GM21526 (cell line): ENCODE results near the gene KCNT1.
"Not testable (repeated sequence)": the region's sequence is repeated elsewhere in the genome, so short reads cannot be mapped to it uniquely, and the experiment has no call there.

Source experiments
- ATAC-seq: cut with Tn5 transposase; IDR thresholded peaks from one replicate; pipeline ENCODE4 v1.9.1; 2021; ENCODE audit warnings: moderate library complexity; ENCODE audit not compliant: unreplicated experiment, low FRiP score

KCNT1 gene

DNA sequence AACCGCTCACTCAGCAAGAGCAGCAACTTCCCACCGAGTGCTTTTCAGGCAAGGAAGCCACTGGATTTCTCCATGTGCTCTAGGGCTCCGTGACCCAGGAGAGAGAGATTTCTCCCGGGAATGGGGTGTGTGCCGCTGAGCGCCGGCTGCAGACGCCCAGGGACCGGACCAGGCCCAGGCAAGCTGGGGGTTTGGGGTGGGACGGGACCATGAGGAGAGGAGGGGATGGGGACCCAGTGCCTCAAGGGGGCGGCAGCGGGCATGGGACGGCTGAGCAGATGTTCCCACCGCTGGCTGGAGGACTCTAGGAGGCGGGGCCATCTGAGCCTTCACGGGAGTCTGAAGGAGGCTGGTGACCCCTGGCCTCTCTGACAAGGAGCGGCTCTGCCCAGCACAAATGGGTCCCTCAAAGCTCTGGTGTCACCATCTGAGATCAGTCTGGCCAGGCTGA lies 30.4 kb upstream of the KCNT1 start:
- ATAC-seq, result no peak

DNA sequence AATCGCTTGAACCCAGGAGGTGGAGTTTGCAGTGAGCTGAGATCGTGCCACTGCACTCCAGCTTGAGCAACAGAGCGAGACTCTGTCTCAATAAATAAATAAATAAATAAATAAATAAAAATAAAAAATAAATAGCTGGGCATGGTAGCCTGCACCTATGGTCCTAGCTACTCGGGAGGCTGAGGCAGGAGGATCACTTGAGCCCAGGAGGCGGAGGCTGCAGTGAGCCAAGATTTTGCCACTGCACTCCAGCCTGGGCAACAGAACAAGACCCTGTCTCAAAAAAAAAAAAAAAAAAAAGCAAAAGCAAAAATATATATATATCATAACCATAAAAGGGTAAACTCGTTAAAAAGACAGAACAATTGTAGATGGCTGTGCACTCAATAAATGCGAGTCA lies 29.2 kb upstream of the KCNT1 start:
- not testable (repeated sequence) for ATAC-seq

DNA sequence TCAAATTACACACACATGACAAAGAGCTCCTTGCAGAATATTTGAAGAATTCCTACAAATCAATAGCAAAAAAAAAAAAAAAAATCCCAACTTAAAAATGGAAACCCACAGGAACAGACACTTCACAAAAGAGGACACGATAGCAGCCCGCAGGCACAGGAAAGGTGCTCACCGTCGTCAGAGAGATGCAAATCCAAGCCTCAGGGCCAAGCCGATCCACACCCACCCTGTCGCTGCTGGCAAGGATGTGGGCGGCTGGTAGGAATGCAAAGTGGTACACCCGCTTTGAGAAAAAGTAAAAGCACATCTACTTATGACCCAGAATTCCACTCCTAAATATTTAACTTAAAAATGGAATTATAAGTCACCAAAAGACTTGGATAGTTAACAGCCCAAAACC lies 28.0 kb upstream of the KCNT1 start:
- no peak for ATAC-seq

DNA sequence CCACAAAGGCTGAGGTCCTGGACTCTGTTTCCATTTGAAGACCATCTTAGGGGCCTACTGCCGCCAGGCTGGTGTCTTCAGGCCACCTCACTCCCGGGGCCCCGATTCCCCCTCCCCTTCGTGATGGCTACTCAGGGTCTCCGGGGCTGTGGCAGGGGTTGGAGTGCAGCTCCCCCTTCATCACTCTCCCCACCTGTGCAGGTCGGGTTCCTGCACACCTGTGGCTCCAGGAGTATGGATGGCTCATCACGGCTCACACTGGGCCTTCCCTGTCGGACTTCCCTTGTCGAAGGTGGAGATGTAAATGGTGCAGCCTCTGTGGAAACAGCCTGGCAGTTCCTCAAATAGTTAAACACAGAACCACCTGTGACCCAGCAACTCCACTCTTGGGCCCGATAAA lies 27.0 kb upstream of the KCNT1 start:
- no peak for ATAC-seq

DNA sequence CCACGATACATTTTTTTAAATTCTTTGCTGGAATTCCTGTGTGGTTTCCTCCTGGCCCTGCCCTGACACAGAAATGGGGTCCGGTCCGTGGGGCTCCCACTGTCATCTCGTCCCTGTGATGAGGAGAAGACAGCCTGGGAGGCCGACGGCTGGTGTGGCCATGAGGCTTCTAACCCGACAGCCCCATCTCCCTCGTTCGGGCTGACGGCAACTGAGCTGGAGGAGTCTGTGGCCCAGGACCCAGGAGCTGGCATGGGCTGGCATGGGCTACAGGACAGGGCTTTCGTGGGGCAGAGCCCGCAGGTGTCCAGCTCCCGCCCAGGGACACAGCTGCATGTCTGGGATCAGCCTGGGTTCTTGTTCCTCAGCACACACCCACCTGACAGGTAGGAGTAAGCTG lies 25.1 kb upstream of the KCNT1 start:
- ATAC-seq, result no peak

DNA sequence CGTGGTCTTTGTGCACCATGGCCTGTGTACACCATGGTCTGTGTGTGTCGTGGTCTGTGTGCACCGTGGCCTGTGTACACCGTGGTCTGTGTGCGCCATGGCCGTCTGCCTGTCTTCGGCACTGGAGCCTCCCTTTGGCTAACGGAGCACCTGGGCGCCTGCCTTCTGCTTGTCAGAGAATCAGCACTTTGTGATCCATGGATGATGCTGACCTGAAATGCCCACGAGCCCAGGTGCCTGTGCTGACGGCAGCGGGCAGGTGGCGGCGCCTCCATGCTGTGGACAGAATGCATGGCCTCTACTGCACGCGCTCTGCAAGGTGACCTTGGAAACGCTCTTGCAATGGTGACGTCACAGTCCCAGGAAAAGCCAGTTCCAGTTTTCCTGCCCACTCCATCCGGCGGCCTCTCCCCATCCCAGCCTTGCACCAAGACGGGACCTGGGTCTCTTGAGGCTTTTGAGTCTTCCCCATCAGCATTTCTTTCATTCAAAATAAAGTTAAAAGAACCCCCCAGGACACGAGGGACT lies 24.3 kb upstream of the KCNT1 start:
- no peak for ATAC-seq

DNA sequence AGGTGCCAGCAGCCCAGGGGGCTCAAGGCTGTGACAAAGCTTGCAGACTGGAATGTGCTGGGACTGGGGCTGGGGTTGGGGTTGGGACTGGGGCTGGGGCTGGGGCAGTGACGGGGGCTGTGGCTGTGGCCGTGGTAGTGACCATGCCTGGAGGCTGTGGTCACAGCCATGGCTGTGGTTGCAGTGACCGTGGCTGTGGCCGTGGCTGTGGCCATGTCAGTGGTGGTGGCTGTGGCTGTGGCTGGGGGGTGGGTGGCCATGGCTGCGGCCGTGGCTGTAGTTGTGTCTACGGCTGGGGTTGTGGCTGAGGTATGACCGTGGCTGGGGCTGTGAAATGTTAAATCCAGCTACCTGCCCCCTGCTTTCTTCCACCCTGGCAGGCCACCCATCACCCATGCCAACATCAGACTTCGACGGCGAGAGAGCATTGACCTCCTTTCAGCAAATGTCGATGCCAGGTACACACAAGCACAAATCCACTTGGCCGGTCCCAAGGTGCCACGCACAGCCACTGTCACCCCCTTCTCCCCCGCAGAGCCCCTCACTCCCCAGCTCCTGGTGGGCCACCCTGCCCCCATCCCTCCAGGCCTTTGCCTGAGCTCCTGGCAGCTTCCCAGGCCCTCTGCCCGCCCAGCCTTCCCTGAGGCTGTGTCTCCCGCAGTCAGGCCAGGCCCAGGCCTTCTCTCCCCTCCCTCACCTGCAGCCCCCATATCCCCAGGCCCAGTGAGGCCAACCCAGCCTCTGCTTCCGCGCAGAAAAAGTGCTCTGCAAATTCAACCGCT lies 23.6 kb upstream of the KCNT1 start:
- ATAC-seq, result no peak

DNA sequence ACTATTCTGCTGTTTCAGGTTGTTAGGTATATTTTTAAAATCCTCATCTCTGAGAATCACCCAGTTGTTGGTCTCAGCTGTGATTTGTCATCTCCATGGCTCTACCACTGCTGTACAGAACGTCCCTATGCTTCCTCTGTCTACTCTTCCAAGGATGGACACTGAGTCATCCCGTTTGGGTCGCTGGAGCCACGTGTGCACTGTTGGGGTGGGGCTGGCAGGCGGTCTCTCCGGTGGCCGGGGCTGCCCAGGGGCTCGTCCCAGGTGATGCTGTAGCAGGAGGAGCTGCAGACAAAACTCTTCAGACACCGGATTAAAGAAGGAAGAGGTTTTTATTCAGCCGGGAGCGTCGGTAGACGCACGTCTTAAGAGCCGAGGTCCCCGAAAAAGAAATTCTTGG lies 21.9 kb upstream of the KCNT1 start:
- ATAC-seq, result no peak

DNA sequence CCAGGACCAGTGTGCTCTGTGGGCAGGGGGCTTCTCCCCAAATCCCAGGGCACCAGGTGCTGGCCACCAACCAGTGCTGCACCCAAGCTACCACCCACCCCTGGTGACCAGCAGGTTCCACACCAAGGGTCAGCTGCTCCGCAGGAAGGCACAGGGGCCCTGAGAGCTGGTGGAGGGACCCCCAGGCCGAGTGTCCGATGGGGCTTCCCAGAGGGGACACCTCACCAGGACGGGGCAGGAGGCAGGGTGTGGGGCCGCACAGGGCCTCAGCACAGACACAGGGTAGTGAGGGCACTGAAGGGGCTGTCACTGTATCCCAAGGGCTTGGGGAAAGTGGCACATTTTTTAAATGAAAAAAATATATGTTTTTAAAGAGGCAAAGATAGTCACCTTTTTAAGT lies 20.8 kb upstream of the KCNT1 start:
- ATAC-seq, result no peak

DNA sequence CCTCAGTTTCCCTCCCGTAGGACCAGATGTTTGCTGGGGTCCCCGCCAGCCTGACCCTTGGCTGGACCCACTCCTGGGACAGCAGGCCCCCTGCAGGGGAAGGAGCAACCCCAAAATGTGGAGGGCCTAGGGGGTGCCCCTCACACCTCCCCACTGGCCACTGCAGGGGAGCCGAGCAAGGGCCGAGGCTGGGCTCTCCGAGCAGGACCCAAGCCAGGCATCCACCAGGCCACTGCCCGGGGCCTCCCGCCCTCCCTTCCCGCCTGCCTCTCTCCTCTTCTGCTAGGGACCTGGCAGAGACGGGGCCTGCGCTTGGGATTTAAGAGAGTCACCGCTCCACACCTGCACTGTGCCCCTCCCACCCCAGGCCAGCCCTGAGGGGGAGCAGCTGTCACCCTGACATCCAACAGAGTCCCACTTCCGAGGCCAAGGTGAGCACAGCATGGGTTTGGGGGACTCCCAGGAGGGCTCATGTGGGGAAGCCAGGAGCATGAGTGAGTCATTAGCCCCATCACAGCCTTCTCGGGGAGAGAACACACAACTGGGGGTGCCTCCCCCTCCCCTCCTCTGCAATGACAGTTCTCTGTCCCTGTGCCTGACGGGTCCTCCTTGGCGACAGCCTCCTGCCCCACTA lies 18.5 kb upstream of the KCNT1 start:
- no peak for ATAC-seq

DNA sequence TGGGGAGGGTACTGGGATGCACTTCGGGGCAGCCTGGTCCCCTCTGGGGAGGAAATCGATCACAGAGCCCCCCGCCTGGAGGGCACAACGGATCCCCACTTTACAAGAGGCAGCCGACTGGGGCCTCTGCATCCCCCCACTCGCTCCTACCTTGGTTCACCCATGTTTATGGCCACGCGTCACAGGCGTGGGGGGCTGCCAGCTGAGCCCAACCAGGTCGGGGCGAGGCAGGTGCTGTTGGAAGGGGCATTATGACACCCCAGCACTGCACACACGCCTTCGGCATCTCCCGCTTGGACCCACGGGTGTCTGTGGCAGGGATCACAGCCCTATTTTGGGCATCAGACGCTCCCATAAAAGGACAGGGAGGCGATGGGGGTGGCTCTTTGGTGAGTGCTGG lies 17.3 kb upstream of the KCNT1 start:
- ATAC-seq, result no peak

DNA sequence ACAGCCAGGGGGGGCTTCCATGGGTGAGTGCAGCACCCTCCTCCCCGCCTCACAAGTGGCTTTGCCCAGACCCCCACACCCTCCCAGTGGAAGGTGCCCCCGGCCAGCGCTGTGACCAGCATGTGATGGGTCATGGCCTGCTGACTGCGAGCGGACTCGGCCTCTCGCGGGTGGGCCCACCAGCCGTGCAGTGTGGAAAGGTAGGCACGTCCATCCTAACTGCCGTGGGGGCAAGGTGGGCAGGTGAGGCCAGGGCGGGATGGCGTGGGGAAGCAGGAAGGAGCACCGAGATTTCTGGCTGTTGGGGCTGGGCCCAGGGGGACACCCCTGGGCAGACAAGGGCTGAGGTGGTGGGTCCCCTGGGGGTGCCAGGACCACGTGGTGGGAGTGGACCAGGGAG lies 14.8 kb upstream of the KCNT1 start:
- no peak for ATAC-seq

DNA sequence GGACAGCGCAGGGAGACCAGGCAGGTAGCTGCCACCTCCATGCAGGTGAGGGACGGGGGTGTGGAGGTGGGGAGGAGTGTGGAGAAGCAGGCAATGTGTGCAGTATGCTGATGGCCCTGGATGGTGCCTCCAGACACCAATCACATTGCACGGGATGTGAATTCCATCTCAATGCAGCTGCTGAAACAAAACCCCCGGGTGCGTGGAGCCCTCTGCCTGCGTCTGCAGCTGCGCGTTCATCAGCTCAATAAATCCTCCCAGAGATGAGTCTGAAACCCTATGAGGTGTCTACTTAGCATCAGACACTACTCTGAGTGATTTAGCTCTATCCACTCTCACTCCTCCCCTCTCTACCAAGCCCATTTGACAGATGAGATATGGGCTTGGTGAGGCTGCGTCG lies 13.0 kb upstream of the KCNT1 start:
- ATAC-seq, result no peak

DNA sequence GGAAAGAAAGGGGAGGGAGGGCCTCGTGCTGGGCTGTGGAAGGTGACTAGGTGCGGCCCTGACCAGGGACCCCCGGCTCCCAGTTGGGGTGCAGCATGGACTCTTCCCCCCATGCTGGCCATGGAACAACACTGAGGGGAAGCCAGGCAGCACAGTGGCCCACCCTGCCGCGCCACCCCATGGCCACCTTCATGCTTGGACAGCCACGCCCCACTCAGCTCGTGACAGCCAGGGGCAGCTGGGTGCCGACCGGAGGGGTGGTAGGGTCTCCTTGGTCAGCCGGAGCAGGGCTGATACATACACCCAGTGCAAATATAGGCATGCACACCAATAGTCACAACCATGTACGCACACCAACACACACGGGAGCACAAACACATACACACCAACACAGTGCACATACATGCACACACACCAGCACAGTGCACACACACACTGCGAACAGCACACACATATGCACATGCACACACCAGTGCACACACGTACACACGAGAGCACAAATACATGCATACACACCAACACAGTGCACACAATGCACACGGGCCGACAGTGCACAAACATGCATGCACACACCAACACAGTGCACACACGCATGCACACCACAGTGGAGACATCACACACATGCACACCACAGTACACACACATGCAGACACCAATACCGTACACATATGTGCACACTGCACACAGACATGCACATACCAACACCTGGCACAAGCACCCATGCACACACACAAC lies 11.0 kb upstream of the KCNT1 start:
- no peak for ATAC-seq

DNA sequence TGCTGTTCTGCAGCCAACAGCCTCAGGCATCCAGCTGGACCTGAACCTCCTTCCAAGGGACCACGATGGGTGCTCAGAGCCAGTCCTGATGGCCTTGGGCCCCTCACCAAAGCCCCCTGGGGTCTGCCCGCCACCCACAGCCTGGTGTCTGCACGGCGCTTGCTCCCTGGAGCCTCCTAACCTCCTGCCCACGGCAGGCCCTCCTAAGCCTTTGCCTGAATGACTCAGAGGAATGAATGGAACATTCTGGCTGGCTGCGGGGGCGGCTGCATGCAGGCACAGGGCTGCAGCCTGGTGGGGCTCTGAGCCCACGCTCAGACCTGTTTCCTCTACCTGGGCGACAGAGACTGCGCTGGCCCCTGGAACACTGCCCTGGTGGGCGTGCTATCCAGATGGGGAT lies 9.6 kb upstream of the KCNT1 start:
- no peak for ATAC-seq

DNA sequence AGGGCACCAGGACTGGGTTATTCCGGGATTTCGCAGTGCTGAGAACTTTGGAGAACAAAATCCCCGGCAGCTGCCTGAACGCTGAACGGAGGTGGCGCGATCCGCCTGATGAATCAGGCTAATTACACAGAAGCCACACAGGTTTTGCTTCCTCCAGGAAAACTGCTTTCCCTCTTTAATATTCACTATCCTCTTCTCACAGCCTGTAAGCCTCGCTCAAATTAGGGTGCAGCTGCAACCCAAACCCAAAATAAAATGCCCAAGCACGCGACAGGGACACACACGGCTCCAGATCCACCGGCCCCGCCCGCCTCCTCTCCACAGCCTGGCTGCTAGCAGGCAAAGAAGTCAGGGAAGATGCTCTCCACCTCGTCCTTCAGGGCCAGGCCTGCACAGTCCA lies 8.7 kb upstream of the KCNT1 start:
- ATAC-seq, result no peak

DNA sequence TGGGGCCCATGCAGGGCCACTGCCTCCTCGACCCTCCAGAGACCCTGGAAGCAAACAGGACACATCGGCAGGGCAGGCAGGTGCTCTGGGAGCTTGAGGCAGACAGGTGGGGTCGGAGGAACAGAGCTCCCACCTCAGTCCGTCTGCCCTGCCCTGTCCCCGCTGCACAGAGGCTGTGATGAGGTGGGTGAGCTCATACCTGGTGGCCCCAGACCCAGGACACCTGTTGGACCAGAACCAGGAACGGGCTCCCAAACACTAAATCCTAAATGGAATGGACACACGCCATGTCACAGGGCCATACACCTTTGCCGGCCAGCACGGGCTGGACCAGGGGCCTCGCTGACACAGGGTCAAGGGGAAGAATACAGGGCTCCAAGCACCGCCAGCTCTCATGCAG lies 8.2 kb upstream of the KCNT1 start:
- no peak for ATAC-seq

DNA sequence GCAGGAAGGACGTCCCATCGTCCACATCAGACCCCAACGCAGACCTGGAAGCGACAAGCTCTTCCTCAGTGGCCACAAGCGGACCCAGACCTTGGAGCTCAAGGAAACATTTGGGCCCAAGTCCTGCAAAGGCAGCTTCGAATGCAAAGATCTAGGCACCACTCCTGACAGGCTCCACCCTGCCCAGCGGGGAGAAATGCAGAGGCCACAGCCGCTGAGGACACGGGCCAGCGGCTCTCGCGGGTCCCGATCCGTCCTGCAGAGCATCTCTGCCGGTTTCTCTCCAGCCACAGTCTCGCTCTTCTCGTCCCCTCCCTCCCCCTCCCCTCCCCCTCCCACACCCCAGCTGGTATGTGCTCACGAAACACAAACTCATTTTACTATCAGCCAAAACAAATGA lies 7.6 kb upstream of the KCNT1 start:
- ATAC-seq, result no peak

DNA sequence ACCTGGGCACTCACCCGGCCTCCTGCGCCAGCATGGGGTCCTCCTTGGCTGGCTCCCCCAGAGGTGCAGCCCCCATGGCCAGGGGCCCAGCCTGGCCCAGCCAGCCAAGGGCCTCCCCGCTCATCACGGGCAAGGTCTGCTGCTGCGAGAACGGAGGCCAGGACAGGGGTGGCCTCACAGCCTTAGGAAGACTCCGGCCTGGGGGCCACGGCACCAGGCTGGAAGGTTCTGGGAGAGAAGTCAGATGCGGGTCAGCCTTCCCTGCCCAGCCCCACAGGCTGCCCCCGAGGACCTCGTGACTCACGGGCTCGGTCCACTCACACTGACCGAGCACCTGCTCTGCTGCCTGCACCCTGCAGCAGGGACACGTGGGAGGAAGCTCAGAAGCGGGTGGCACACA lies 6.9 kb upstream of the KCNT1 start:
- ATAC-seq, result no peak

DNA sequence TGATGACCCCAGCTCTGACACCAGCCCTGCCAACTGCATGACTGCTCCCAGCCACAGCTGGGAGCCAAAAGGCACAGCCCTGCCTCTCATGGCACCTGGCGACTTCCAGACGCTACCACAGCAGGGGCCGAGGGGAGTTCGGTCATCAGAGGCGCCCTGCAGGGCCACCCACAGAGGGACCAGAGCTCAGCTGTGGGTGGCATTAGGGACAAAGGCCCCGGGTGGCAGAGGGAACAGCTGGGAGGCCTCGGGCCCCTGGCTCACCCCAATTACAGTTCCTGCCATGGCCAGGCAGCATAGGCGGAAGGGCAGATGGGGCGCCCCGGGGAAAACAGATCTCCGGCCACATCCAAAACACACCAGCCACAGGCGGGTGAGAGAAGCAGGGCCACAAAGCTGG lies 6.3 kb upstream of the KCNT1 start:
- no peak for ATAC-seq

DNA sequence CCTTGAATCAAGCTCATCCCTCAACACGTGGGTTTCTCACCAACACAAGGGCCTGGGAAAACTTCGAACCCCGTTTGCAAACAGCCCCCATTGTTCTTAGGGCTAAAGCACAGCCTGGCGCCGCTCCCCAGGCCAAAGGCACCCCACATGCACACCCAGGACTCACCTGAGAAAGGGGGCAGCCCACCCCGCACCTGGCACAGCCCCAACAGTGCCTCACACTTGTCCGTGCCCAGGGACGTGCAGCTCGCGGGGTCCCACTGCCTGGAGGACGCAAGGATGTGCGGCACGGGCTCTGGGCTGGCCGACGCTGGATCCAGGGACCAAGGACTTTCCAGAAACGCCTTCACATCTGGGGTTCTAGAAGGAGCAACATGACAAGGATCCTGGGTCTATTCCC lies 5.5 kb upstream of the KCNT1 start:
- no peak for ATAC-seq

DNA sequence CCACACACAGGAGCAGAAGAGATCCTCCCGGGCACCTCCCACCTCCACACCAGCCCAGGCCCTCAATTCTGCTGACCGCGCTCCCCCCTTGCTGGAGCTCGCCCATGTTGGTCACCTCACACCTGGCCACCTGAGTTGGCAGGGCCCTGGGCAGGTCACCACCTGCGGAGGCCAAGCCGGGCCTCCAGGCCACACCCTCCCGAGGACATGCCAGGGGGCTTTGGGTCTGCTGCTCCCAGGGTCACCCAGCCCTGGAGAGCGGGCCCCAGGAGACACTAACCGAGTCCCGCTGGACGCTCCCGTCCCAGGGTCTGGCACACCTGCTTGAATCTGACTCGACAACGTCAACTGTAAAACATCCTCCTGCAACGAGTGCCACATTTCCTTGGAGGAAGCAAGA lies 4.8 kb upstream of the KCNT1 start:
- ATAC-seq, result no peak
